ENCODE data around the gene ARHGAP6.
"Not testable (repeated sequence)": the region's sequence is repeated elsewhere in the genome, so short reads cannot be mapped to it uniquely, and the experiment has no call there.

Gene ARHGAP6

GRCh38 chrX:11137543-11138139, 528.1 kb downstream of the ARHGAP6 start:
- peak; percentile 76 for TF ChIP-seq CTCF (conservative IDR thresholded peaks at IDR 0.05)
- H3K27ac ChIP-seq = no peak overlapping the region

GRCh38 chrX:11135564-11136185, 530.0 kb downstream of the ARHGAP6 start:
- H3K27ac ChIP-seq = no peak overlapping the region
- no peak for TF ChIP-seq CTCF (conservative IDR thresholded peaks at IDR 0.05)

GRCh38 chrX:11131146-11131545, 534.6 kb downstream of the ARHGAP6 start:
- no peak for TF ChIP-seq CTCF (conservative IDR thresholded peaks at IDR 0.05)
- H3K27ac ChIP-seq = no peak overlapping the region

GRCh38 chrX:11130136-11130535, 535.6 kb downstream of the ARHGAP6 start:
- H3K27ac ChIP-seq = no peak overlapping the region
- TF ChIP-seq CTCF (conservative IDR thresholded peaks at IDR 0.05) = no peak

- H3K27ac ChIP-seq = no peak overlapping the region
- no peak for TF ChIP-seq CTCF (conservative IDR thresholded peaks at IDR 0.05)
Observed at GRCh38 chrX:11129534-11130105, 536.1 kb downstream of the ARHGAP6 start.

GRCh38 chrX:11125060-11125459, 540.7 kb downstream of the ARHGAP6 start:
- TF ChIP-seq CTCF (conservative IDR thresholded peaks at IDR 0.05) = no peak
- peak overlapping the region; percentile 33 for H3K27ac ChIP-seq

GRCh38 chrX:11124112-11124511, 541.6 kb downstream of the ARHGAP6 start:
- H3K27ac ChIP-seq = peak overlapping the region; percentile 33

GRCh38 chrX:11123087-11123486, 542.6 kb downstream of the ARHGAP6 start:
- not testable (repeated sequence) for H3K27ac ChIP-seq

More at GRCh38 chrX:11124112-11124511, 541.6 kb downstream of the ARHGAP6 start:
- TF ChIP-seq CTCF (conservative IDR thresholded peaks at IDR 0.05) = no peak

Data from VCaP (cell line).